Measurements from ENCODE around the gene CUL3.

The CUL3 gene

GRCh38 chr2:224580248-224580647, 4.9 kb downstream of the CUL3 start:
- Histone ChIP-seq H3F3A (ENCODE audit: insufficient read depth) (peaks cover 59% of the 10 kb centered on the region), H3K36me3 (ENCODE audit: low read length) (peaks cover 15% of the 10 kb centered on the region), H3K9me2 (replicated peaks; ENCODE audit: insufficient read depth, low read length) (no peaks in the 10 kb centered on the region), H2AFZ (ENCODE audit: low read depth, low read length, severe bottlenecking) (no peak overlapping the region), H3K4me2 (ENCODE audit: low read depth, low read length, poor library complexity, severe bottlenecking) (peak overlapping the region; percentile 98), H3K27me3 (ENCODE audit: low read length) (no peaks in the 10 kb centered on the region), H3K9ac (ENCODE audit: low read length) (peak overlapping the region; percentile 37), H4K20me1 (ENCODE audit: low read depth, low read length) (peaks cover 46% of the 10 kb centered on the region), H3K9me3 (ENCODE audit: insufficient read depth, low read length) (no peaks in the 10 kb centered on the region), H3K27ac (ENCODE audit: low read depth, low read length) (peak overlapping the region; percentile 80), H3K79me2 (ENCODE audit: insufficient read depth, low read length) (peaks cover 93% of the 10 kb centered on the region), H3K4me3 (ENCODE audit: insufficient read depth, low read length, poor library complexity, severe bottlenecking) (peak overlapping the region; percentile 81)
- TF ChIP-seq CTCF (IDR thresholded peaks at IDR 0.05; ENCODE audit: insufficient read depth, low read length, poor library complexity, severe bottlenecking) (no peak), EZH2phosphoT487 (conservative IDR thresholded peaks at IDR 0.05; ENCODE audit: low read length) (no peak)

GRCh38 chr2:224579411-224579810, 5.8 kb downstream of the CUL3 start:
- peaks cover 15% of the 10 kb centered on the region for H3K36me3 ChIP-seq (ENCODE audit: low read length)

DNA sequence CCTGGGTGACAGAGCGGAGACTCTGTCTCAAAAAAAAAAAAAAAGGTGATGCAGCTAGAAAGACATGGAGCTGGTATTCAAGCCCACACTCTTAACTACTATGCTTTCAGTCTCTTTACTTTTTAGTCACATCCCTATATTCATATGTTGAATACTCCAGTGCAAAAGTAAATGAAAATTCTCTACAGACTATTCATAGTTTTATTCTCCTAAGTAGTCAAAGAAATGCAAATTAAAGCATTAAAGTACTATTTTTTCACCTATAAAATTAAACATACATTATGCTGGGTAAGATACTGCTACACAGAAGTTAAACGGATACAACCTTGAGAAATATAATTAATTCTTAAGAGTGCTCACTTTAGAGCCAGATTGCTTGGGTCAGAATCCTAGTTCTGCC, 7.6 kb downstream of the CUL3 start:
- Histone ChIP-seq H3K79me2 (ENCODE audit: insufficient read depth, low read length) (peaks cover 100% of the 10 kb centered on the region), H3F3A (ENCODE audit: insufficient read depth) (peaks cover 66% of the 10 kb centered on the region), H3K9ac (ENCODE audit: low read length) (peak overlapping the region; percentile 24), H3K27ac (ENCODE audit: low read depth, low read length) (peak overlapping the region; percentile 80), H3K9me3 (ENCODE audit: insufficient read depth, low read length) (no peaks in the 10 kb centered on the region), H2AFZ (ENCODE audit: low read depth, low read length, severe bottlenecking) (no peak overlapping the region), H3K36me3 (ENCODE audit: low read length) (peaks cover 14% of the 10 kb centered on the region), H3K4me2 (ENCODE audit: low read depth, low read length, poor library complexity, severe bottlenecking) (peak overlapping the region; percentile 98), H4K20me1 (ENCODE audit: low read depth, low read length) (peaks cover 55% of the 10 kb centered on the region), H3K27me3 (ENCODE audit: low read length) (no peaks in the 10 kb centered on the region), H3K4me3 (ENCODE audit: insufficient read depth, low read length, poor library complexity, severe bottlenecking) (peak overlapping the region; percentile 37), H3K9me2 (replicated peaks; ENCODE audit: insufficient read depth, low read length) (no peaks in the 10 kb centered on the region)
- TF ChIP-seq CTCF (IDR thresholded peaks at IDR 0.05; ENCODE audit: insufficient read depth, low read length, poor library complexity, severe bottlenecking), result no peak
- no peak for TF ChIP-seq EZH2phosphoT487 (conservative IDR thresholded peaks at IDR 0.05; ENCODE audit: low read length)

More at GRCh38 chr2:224579411-224579810, 5.8 kb downstream of the CUL3 start:
- Histone ChIP-seq H3K9ac (ENCODE audit: low read length) (peak overlapping the region; percentile 37), H4K20me1 (ENCODE audit: low read depth, low read length) (peaks cover 48% of the 10 kb centered on the region), H3K27ac (ENCODE audit: low read depth, low read length) (peak overlapping the region; percentile 80), H3K27me3 (ENCODE audit: low read length) (no peaks in the 10 kb centered on the region), H2AFZ (ENCODE audit: low read depth, low read length, severe bottlenecking) (no peak overlapping the region), H3K79me2 (ENCODE audit: insufficient read depth, low read length) (peaks cover 100% of the 10 kb centered on the region), H3K9me2 (replicated peaks; ENCODE audit: insufficient read depth, low read length) (no peaks in the 10 kb centered on the region), H3F3A (ENCODE audit: insufficient read depth) (peaks cover 67% of the 10 kb centered on the region), H3K9me3 (ENCODE audit: insufficient read depth, low read length) (no peaks in the 10 kb centered on the region), H3K4me2 (ENCODE audit: low read depth, low read length, poor library complexity, severe bottlenecking) (peak overlapping the region; percentile 98), H3K4me3 (ENCODE audit: insufficient read depth, low read length, poor library complexity, severe bottlenecking) (peak overlapping the region; percentile 81)
- TF ChIP-seq CTCF (IDR thresholded peaks at IDR 0.05; ENCODE audit: insufficient read depth, low read length, poor library complexity, severe bottlenecking), result no peak
- no peak for TF ChIP-seq EZH2phosphoT487 (conservative IDR thresholded peaks at IDR 0.05; ENCODE audit: low read length)
